Non-pigmented ciliary epithelial cell (primary cell): Measurements from ENCODE around the gene CYP2C19.
"Not testable (repeated sequence)": the region's sequence is repeated elsewhere in the genome, so short reads cannot be mapped to it uniquely, and the experiment has no call there.

Experiments
- DNase-seq: peaks from one replicate; pipeline ENCODE4 v3.0.0-alpha.2; 2010; ENCODE audit warnings: low read depth

The CYP2C19 gene

GRCh38 chr10:94879214-94879613 is 116.7 kb downstream of the CYP2C19 start:
- DNase-seq = no peak

- no peak for DNase-seq
Measured at GRCh38 chr10:94889123-94889522, 126.6 kb downstream of the CYP2C19 start.

GRCh38 chr10:94890264-94891022 is 128.0 kb downstream of the CYP2C19 start:
- no peak for DNase-seq

- DNase-seq = not testable (repeated sequence)
Measured at GRCh38 chr10:94898414-94898813, 135.9 kb downstream of the CYP2C19 start.

GRCh38 chr10:94902080-94902479 is 139.6 kb downstream of the CYP2C19 start:
- DNase-seq = no peak

- no peak for DNase-seq
Measured at GRCh38 chr10:94902570-94902969, 140.1 kb downstream of the CYP2C19 start.
